Posterior cingulate gyrus (tissue), 11 donors: ENCODE data around the gene PTPRD.
A peak's percentile ranks its signal among the peaks of the same experiment; 100 is the strongest.

Experiments used
- DNase-seq, 10 donors: peaks; one replicate each; pipeline versions ENCODE4 v3.0.0 to v3.0.0-alpha.2; 2020 to 2021; ENCODE audit warnings: mixed read lengths in 3 of 10
- intact Hi-C: fragments of 100-400 bp; cut with DNase I; formaldehyde crosslinking; loops from one replicate; pipeline ENCODE4 v1.15.1; 2023

The PTPRD gene

DNA sequence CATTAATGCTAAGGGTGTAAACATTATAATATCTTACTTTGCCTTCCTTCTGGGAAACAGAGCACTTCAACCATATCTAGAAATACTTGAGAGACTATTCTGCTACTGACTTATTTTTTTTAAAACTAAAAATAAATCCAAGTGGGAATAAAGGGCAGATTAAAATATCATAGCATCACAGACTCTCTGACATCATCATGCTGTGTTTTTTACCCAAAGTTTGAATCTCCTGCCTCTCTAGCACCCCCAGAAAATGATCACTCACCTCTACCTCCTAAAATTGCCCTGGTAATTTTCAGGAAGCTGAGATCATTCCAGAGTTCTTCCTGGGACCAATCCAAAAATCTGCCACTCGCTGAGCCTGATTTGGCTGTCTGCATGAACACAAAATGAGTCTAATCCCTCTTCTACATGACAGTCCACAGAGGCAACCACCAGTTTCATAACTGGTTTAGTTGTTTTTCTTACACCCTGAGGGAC is 1999.4 kb downstream of the PTPRD start:
- intact Hi-C loops = no loop called here
- no peak for DNase-seq

DNA sequence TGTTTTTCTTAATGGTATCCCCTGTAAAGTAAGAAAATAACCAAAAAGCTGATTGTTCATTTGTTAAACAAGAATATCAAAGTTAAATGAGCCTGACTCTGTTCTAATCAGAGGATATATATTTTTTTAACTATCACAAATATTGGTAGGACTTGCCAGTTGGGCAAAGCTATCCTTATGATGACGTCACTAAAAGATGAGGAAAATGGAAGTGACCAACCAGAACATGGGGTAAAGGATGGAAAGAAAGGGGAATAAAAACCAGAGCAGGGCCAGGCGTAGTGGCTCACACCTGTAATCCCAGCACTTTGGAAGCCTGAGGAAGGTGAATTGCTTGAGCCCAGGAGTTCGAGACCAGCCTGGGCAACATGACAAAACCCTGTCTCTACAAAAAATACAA is 2001.6 kb downstream of the PTPRD start:
- no peak for DNase-seq
- intact Hi-C loops = no loop called here

DNA sequence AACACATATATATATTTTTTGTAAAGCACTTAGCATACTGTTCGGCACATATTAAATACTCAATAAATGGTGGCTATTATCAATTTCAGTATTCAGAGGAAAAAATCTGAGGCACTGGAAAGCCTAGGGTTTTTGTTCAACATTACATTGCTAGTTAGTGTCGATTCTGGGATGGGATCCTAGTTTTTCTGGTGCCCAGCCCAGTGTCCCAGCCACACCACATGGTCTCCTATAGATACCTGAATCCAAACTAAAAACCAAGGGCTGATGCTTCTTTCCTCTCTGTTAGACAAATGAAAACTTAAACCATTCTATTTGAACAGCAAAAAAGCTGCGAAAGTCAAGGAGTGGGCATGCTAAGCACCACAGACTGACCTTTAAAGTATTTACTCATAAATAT is 2002.5 kb downstream of the PTPRD start:
- intact Hi-C loops = no loop called here

DNA sequence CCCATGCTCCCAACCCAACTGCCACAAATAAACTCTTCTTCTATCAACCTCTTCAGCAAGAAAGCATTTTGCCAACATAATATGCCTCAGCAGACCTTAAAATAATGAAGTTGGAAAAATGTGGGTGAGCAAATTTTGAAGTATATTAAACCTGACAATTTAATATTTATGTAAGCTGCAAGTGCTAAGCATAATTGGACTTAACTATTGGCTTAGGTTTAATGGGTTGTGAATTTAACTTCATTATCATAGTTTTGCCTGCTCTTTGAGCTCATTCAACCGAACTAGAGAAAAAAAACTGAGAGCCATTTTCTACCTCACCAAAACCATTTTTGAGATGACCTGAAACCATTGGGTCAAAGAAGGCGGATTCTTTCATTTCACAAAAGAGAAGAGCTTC is 2007.7 kb downstream of the PTPRD start:
- intact Hi-C loops = no loop called here
- no peak for DNase-seq

More for the DNA sequence above, 2002.5 kb downstream of the PTPRD start:
- no peak for DNase-seq

DNA sequence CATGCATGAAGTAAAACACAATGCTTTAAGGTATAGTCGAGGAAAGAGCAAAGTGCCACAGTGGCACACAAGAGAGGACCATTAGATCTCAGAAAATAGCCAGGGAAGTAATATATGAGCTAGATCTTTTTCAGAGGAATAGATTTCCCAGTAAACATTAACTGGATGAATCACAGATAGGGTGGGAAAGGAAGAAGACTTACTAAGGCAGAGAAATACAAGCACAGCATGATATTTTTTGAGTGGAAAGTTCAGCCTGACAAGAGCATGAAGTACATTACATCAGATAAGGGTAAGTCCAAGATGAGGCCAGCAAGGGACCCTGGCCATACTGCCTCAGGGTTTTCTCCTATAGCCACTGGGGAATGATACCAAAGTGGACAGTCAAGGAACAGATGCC is 2008.6 kb downstream of the PTPRD start:
- intact Hi-C loops = no loop called here
- DNase-seq = no peak

DNA sequence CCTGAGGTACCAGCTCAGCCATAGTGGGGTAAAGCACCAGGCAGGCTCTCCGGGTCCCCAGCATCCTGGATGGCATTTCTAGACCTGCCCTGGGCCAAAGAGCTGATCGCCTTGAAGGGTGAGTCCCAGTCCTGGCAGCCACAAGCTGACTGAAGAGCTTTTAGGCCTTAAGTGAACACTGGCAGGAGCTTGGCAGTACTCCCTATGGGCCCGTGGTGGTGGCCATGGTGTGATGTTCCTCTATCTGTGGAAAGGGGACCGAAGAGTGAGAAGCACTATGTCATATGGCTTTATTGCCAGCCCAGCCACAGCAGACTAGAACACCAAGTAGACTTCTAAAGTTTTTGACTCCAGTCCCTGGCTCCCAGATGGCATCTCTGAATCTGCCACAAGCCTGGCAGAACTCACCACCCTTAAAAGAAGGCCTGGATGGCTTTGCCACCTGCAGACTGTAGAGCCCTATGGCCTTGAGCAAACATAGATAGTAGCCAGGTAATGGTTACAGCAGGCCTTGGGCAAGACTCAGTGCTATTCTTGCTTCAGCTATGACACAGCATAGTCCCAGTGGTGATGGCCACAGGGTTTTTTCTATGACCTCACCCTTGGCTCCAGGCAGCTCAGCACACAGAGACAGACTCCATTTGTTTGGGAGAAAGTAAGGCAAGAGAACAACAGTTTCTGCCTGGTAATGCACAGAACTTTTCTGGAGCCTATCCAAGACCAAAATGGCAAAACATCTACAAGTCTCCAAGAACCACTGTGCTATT is 2011.7 kb downstream of the PTPRD start:
- intact Hi-C loops = no loop called here
- DNase-seq = peak in 7 of 10 donors; percentile 20 to 93 (median 52)

DNA sequence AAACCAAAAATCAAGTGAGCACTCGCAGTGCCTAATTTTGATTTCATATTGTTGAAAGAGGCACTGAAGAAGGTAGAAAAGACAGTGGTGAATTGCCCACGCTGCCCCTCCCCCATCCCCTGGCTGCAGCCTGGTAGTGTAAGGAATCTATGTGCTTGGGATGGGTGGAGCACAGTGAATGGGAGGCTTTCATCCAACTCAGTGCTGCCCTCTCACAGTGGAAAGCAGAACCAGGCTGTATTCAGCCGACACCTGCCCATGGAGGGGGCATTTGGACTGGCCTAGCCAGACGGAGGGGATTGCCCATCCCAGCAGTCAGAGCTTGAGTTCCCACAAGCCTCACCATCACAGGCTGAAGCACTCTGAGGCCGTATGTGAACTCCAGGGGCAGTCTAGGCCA is 2012.9 kb downstream of the PTPRD start:
- DNase-seq = peak in 2 of 10 donors; percentile 12 to 67
- intact Hi-C loops = no loop called here

DNA sequence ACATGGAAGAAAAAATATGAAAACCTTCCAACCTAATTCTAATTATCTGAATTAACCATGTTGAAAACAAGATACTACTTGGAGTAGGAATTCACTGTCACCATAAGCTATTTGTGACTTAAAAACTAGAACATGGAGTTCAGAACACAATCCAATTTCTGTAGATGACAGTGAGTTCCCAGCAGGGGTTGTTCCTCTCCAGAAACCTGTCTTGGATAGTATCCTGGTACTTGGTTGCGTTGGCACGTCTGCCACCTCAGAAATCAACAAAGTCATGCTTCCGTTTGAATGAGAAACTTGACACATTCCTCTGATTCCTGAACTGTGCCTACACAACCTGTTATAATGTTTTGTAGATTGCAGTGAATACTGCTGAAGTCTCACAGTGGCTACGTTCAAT is 2023.3 kb downstream of the PTPRD start:
- intact Hi-C loops = no loop called here
- no peak for DNase-seq

DNA sequence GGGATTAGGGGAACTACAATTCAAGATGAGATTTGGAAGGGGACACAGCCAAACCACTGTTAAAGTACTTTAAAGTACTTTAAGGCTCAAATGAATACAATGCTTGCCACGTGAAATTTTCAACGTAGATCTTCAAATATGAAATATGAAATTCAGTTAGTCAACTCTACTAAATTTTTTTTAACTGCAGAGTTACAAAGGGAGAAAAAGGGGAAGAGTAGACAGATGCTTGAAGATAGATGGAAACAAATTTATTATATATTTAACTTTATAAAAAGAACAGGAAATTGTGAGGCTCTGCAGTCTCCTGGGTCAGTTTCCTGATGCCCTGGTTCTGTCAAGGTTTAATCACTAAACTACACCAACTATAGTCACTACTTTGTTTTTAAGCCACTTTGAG is 2027.8 kb downstream of the PTPRD start:
- no peak for DNase-seq
- intact Hi-C loops = no loop called here

DNA sequence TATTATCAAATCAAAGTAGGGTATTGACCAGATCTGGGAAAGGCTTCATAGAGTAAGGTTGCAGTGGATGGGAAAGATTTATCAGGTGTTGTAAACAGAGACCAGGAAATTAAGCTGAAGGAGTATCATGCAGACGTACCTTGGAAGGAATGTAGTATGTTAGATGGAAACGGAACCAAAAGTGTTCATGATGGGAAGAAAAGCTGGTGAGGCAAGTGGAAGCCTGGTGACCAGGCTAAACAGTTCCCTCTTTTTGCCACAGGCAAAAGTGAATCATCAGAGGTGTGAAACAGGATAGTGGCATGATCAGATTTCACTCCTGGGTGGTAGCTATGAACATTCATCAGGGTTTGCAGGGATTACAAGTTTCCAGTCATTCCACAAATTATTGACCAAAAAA is 2033.1 kb downstream of the PTPRD start:
- intact Hi-C loops = no loop called here
- no peak for DNase-seq

DNA sequence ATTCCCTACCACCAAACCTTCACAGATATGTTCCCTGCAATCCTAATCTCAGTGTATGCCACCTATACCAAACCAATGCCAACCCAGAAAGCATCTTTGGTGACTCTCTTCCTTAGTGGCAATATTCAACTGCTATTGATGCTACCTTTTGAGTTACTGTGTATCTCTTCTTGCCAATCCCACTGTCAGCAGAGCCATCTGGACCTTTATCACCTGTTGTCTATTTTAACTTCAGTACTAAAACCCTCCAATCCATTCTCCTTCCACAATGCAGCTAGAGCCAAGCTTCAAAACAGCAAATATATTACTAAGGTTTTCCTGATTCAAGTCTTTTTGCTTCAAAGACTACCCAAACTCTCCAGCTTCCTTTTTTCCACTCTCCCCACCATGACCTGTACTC is 2036.1 kb downstream of the PTPRD start:
- no peak for DNase-seq
- intact Hi-C loops = no loop called here

DNA sequence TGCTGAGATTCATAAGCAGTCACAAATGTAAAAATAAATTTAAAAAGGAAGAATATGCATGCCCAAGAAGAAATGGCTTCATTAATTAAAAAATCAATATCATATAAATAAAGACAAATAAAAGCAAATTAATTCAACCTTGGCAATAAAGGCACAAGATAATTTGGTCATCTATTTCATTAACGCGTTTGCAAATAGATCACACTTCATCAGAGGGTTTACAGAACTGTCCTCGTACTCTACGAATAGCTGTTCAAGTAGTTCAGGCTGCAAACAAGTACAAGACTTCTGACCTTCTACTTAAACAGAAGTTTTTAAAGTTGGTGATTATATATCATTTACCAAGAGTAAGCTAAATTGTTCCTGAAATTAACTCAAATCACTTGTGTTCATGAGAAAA is 2038.0 kb downstream of the PTPRD start:
- no peak for DNase-seq
- intact Hi-C loops = no loop called here

DNA sequence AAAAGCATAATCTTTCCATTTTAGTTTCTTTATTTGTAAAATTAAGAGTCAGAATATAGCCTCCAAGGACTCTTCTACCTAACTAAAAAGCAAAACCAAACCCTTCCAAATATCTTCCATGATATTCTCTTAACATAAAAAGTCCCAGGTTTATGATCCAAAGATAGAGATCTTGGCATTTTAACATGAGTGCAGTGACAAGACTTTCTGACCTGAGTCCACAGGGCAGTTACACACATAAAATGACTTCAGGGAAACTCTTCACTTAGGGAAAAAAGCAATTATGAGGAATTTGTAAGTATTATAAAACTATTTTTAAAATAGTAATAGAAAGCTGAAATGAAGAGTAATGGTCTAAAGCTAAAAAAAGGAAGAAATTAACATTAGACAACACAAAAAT is 2040.6 kb downstream of the PTPRD start:
- DNase-seq = no peak
- intact Hi-C loops = no loop called here

DNA sequence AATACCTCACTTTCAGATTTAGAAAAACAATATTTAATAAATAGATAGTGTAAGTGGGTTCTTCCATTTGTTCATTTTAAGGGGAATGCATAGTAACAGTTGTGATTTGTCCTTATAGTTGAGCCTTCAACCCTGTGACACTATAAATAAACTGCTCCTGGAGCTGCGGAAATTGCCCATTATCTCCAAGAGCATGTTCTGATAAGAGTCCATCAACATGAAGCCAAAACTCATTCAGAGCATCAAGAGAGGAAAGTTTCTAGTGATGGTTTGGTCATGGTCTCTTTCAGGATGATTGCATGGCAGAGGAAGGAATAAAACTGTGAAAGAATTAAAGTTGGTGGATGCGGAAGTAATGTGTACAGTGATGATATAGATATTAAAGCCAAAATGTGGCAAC is 2041.2 kb downstream of the PTPRD start:
- no peak for DNase-seq
- intact Hi-C loops = no loop called here

DNA sequence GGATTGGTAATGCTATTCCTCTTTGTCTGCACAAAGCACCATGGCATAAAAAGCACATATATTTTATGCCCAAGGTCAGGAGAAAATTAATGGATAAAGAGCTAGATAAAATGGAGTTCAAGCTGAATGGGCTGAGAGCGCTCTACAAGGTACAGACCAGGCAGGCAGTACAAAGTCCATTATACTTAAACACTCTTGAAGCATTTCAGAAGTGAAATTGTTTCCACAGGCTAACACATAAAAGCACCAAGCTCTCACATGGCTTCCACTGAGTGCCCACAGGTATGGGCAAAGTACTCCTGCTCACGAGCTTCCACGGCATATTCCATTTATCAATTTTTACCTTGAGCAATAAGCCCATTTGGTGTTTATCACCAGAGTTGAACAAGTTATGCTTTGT is 2042.0 kb downstream of the PTPRD start:
- intact Hi-C loops = no loop called here
- no peak for DNase-seq

DNA sequence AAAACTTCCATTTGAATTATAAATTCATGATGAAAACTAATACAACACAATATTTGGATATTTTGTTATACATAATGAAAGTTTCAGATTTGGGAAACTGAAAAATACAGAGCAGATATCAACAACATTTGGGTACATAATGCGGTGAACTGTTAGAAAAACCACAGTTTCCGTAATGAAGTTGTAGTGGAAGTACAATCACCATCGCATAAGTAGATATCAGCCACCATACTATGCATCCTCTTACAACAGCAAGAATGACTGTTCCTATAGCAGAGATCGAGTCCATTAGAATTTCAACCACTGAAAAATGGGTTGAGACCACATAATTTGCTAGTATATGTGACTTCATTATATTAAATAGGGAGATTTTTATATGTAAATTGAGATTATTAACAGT is 2043.0 kb downstream of the PTPRD start:
- DNase-seq = no peak
- intact Hi-C loops = no loop called here

DNA sequence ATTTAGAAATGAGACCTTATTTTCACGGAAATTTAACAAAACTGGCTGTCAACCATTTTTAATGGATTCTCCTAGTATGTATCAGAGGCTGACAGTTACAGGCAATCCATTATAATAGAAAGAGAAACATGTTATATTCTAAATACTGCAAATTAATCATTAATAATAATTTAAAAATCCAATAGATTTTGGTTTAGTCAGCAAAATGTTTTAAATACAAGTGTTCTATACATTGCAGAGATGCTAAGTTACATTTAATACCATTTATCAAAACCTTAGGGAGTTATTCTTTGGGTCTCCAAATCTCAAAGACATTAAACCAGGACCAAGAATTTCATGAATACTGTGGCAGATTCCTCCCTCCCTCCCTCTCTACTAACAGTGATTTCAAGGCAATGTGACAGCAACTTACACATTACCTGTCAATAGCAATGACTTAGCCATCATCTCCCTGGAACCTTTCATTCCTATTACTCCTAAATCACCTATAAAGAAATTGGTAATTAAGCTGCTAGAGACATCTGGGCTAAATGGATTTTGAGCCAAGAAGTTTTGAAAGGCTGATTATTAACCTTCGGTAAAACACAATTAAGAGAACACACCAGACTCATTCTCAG is 2044.7 kb downstream of the PTPRD start:
- intact Hi-C loops = no loop called here
- DNase-seq = no peak

DNA sequence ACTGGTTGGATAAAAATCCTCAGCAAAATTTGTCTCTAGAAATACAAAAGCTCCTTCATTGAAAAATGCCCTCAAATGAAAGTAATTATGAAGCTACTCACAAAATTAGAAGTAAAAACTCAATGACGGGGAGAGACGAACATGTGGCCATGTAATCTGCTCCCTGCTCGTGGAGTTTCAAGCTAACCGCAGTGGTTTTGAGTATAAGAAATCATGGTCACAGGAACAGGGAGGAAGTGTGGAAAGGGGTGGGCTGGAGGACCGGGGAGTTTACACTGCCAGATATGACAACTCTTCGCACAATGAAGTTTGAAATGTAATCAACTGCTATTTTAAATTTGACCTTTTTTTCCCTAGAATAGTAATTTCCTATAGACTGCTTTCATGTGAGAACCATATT is 2047.8 kb downstream of the PTPRD start:
- intact Hi-C loops = no loop called here
- no peak for DNase-seq

DNA sequence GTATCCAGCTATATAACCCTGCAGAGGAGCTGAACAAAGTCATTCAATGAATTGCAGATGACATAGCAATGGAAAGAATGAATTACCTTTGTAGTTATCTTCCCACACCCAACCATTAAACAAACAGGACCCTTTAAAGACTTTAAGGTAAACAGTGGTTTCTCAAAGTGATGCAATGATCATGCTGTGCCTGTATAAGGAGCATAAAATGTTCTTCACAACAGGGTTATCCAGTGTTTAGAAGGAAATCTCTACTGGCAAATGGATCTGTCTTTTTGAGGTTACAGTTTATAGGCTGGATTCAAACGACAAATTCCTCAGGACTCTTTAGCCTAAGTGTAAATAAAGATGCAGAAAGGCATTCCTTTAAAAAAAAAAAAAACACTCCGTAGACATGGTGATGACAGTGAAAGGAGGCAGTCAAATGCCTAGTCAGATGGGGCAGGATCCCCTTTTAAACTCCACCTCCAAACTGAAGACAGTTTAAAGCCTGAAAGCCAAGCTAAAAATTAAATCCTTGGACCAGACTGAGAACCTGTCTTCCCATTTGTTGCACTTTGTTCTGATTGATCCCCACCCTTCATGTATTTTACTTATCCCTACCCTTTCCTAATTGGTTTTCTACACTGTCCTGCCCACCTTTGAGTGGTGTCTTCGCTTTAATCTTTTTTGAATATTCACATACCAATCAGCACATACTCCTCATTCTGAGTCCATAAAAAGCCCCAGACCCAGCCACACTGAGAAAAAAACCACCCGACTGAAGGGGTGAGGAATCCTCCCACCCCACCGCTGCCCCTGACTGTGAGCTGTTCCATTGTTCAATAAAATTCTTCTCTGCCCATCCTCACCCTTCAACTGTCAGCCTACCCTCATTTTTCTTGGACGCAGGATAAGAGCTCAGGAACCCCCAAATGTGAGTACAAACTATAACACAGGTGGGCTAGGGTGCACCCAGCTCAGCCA is 2052.0 kb downstream of the PTPRD start:
- intact Hi-C loops = no loop called here
- DNase-seq = no peak

DNA sequence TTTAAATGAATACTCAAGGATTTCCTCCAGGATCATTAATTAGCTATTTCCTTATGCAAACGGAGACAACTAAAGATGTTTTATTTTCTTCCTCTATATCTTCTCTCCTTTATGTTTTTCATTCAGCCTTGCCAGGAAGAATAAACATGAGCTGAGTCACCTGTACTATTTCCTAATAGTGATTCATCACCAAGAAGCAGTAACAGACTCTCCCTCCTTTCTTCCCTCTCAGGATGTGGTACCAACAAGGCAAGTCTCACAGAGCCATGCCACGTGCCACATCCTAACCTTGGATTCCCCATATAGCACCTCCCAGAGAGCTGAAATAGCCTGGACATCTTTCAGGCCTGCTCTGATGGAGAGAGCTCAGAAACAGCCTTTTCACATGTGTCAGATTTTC is 2054.6 kb downstream of the PTPRD start:
- intact Hi-C loops = no loop called here
- no peak for DNase-seq
